K562 (cell line): ENCODE measurements around the gene TEX9. TPM values are rescaled to one million over a fixed set of nuclear protein-coding genes. Genes with fewer than 3 reads are reported as not detected.

Experiments used
- ATAC-seq: fragments of 200-7000 bp; cut with Tn5 transposase; 3 replicates; pipeline ENCODE4 v1.9.1; 2020; ENCODE audit warnings: moderate library complexity
- BruUV-seq: library from RNA; stranded (reverse); fragments of 400-500 nt; replicated peaks from 2 replicates; lab custom pipeline; 2021; lab: Mats Ljungman, UMichigan
- CTCF ChIA-PET: fragments of 300-600 bp; formaldehyde crosslinking; extraction: SDS; loops from one replicate; lab custom pipeline; 2021; ENCODE audit warnings: low intra/inter-chr PET ratio; lab: Yijun Ruan, JAX
- POLR2A ChIA-PET: fragments of 300-600, 350-650 bp; sonication (Branson Sonifier 250); formaldehyde crosslinking; extraction: SDS; loops from one replicate; lab custom pipeline; 2021; ENCODE audit warnings: antibody characterized with exemption, inconsistent platforms; lab: Yijun Ruan, JAX
- DNase-seq, 4 experiments: peaks; one replicate each; pipeline versions ENCODE4 v3.0.0 to v3.0.0-alpha.2; 2011 to 2018; ENCODE audit warnings: low spot score in 3 of 4, mixed read lengths in 3 of 4; ENCODE audit errors: extremely low read depth in 1 of 4
- FAIRE-seq: peaks from 2 replicates; lab custom pipeline; 2011; peaks lifted over from hg19 to GRCh38; lab: Jason Lieb, UNC
- H2AFZ ChIP-seq: 2 replicates; pipeline ENCODE4 v1.6.0; 2011; ENCODE audit warnings: low read depth, low read length, control low read depth, inconsistent platforms
- H3K27ac ChIP-seq: fragments of 200-600 bp; 3 replicates; pipeline ENCODE4 v1.8.0; 2011; ENCODE audit warnings: low read depth, mild to moderate bottlenecking, control low read depth, inconsistent platforms, low read length, moderate library complexity, mixed read lengths; ENCODE audit errors: extremely low read depth
- H3K27me3 ChIP-seq, 2 experiments: fragments of 300-600 bp in 1 of 2; 2 replicates in 1 of 2; 3 replicates in 1 of 2; pipeline versions ENCODE4 v1.6.0 to v1.8.0; 2011; ENCODE audit warnings: inconsistent platforms in 2 of 2, low read length in 2 of 2, mild to moderate bottlenecking in 1 of 2, mixed read lengths in 1 of 2, moderate library complexity in 1 of 2; ENCODE audit not compliant: control insufficient read depth in 2 of 2, insufficient read depth in 2 of 2
- H3K36me3 ChIP-seq: fragments of 300-600 bp; 3 replicates; pipeline ENCODE4 v1.8.0; 2011; ENCODE audit warnings: mild to moderate bottlenecking, low read length, inconsistent platforms; ENCODE audit not compliant: control insufficient read depth, insufficient read depth
- H3K4me1 ChIP-seq, 2 experiments: fragments of 200-600 bp in 1 of 2; replicated peaks in 1 of 2; 2 replicates in 1 of 2; 3 replicates in 1 of 2; pipeline versions ENCODE4 v1.5.1 to v1.8.0; 2011; ENCODE audit warnings: inconsistent platforms in 2 of 2, low read length in 2 of 2, mild to moderate bottlenecking in 1 of 2, mixed read lengths in 1 of 2, moderate library complexity in 1 of 2; ENCODE audit not compliant: control insufficient read depth in 2 of 2, insufficient read depth in 2 of 2
- H3K4me2 ChIP-seq: 2 replicates; pipeline ENCODE4 v1.6.1; 2011; ENCODE audit warnings: low read length, control low read depth, inconsistent platforms, mixed read lengths; ENCODE audit not compliant: insufficient read depth
- H3K4me3 ChIP-seq: fragments of 200-600 bp; sonication (generic), shearing (Covaris generic); 2 replicates; pipeline ENCODE4 v1.5.1; 2016; ENCODE audit warnings: control low read depth, inconsistent platforms
- H3K79me2 ChIP-seq: fragments of 200-600 bp; 3 replicates; pipeline ENCODE4 v1.8.0; 2011; ENCODE audit warnings: low read length, inconsistent platforms; ENCODE audit not compliant: control insufficient read depth, insufficient read depth
- H3K9ac ChIP-seq, 2 experiments: 2 replicates each; pipeline versions ENCODE4 v1.6.0 to v1.6.1; 2011; ENCODE audit warnings: low read depth in 2 of 2, low read length in 2 of 2, control low read depth in 1 of 2, inconsistent platforms in 1 of 2, mild to moderate bottlenecking in 1 of 2, mixed read lengths in 1 of 2; ENCODE audit not compliant: insufficient read depth in 1 of 2
- H3K9me1 ChIP-seq: one replicate; pipeline ENCODE4 v1.6.0; 2011; ENCODE audit warnings: inconsistent platforms, mild to moderate bottlenecking, low read length, moderate library complexity; ENCODE audit not compliant: control insufficient read depth, insufficient read depth
- H3K9me3 ChIP-seq: replicated peaks from 2 replicates; pipeline ENCODE4 v1.5.1; 2011; ENCODE audit warnings: low read depth, low read length, inconsistent platforms; ENCODE audit not compliant: control insufficient read depth, insufficient read depth
- H4K20me1 ChIP-seq: replicated peaks from 2 replicates; pipeline ENCODE4 v1.6.1; 2011; ENCODE audit warnings: low read length, inconsistent platforms, mixed read lengths; ENCODE audit not compliant: control insufficient read depth, insufficient read depth
- ATF3 ChIP-seq, 2 experiments: fragments of 450-650 bp in 1 of 2; sonication (generic) in 1 of 2; formaldehyde crosslinking in 1 of 2; IDR thresholded peaks in 1 of 2; conservative IDR thresholded peaks in 1 of 2; 2 replicates each; pipeline versions ENCODE4 v1.6.1 to v1.8.1; 2016 to 2023; ENCODE audit warnings: mild to moderate bottlenecking in 2 of 2, moderate library complexity in 2 of 2, inconsistent platforms in 1 of 2, missing genetic modification reagents in 1 of 2
- ATF4 ChIP-seq: fragments of 450-650 bp; formaldehyde crosslinking; IDR thresholded peaks from 2 replicates; pipeline ENCODE4 v1.4.0; 2022; ENCODE audit warnings: mild to moderate bottlenecking, moderate library complexity
- ATF7 ChIP-seq: fragments of 450-650 bp; IDR thresholded peaks from 2 replicates; pipeline ENCODE4 v1.7.1; 2014; ENCODE audit warnings: mild to moderate bottlenecking, moderate library complexity
- CEBPB ChIP-seq: fragments of 450-650 bp; IDR thresholded peaks from 2 replicates; pipeline ENCODE4 v1.6.1; 2016; ENCODE audit warnings: missing genetic modification characterization, missing compliant biosample characterization
- CEBPG ChIP-seq, 3 experiments: fragments of 200-800 bp in 1 of 3; sonication (Bioruptor generic) in 1 of 3; sonication (generic) in 1 of 3; formaldehyde crosslinking in 1 of 3; IDR thresholded peaks in 2 of 3; conservative IDR thresholded peaks in 1 of 3; 2 replicates each; pipeline versions ENCODE4 v1.6.1 to v1.8.0; 2016 to 2022; ENCODE audit warnings: missing compliant biosample characterization in 2 of 3, missing genetic modification characterization in 2 of 3, mild to moderate bottlenecking in 1 of 3, missing genetic modification reagents in 1 of 3
- IRF9 ChIP-seq: fragments of 450-650 bp; IDR thresholded peaks from 2 replicates; pipeline ENCODE4 v1.6.1; 2016; ENCODE audit warnings: missing biosample characterization, missing genetic modification characterization
- NR2C1 ChIP-seq, 2 experiments: fragments of 450-650 bp; IDR thresholded peaks; 2 replicates each; pipeline ENCODE4 v1.6.1; 2017; ENCODE audit warnings: mild to moderate bottlenecking in 2 of 2, antibody characterized with exemption in 1 of 2, inconsistent platforms in 1 of 2, missing compliant biosample characterization in 1 of 2, missing genetic modification characterization in 1 of 2
- TRIM24 ChIP-seq, 2 experiments: fragments of 450-650 bp; IDR thresholded peaks; 2 replicates each; pipeline ENCODE4 v1.6.1; 2016
- USF1 ChIP-seq: sonication (generic); formaldehyde crosslinking; IDR thresholded peaks from 2 replicates; pipeline ENCODE4 v1.9.0; 2022; ENCODE audit warnings: mild to moderate bottlenecking, missing genetic modification reagents
- ZNF592 ChIP-seq: fragments of 450-650 bp; IDR thresholded peaks from 2 replicates; pipeline ENCODE4 v1.6.1; 2017; ENCODE audit warnings: antibody characterized with exemption, mild to moderate bottlenecking
- ZSCAN32 ChIP-seq: fragments of 450-650 bp; formaldehyde crosslinking; IDR thresholded peaks from 2 replicates; pipeline ENCODE4 v1.4.0; 2020; ENCODE audit warnings: mild to moderate bottlenecking, moderate library complexity
- WGBS: fragments of 100-300 bp; shearing (Covaris generic); methylation state at CpG from one replicate; pipeline ENCODE4 v1.1.6; 2016; ENCODE audit warnings: low coverage, mixed read lengths; ENCODE audit not compliant: insufficient coverage; ENCODE audit errors: missing lambda C conversion rate; 5-methylcytosine and 5-hydroxymethylcytosine counted together
- in situ Hi-C: fragments of 300-500 bp; cut with MboI; formaldehyde crosslinking; loops from 4 replicates; pipeline ENCODE4 v1.15.0; 2018; ENCODE audit warnings: inconsistent platforms, mixed read lengths
- intact Hi-C: fragments of 100-400 bp; cut with micrococcal nuclease; formaldehyde crosslinking; loops from 2 replicates; pipeline ENCODE4 v1.14.2; 2022
- polyA plus RNA-seq, 8 experiments: library from polyadenylated mRNA; depleted of rRNA in 4 of 8; stranded (reverse) in 5 of 8; unstranded in 3 of 8; fragments of >200 nt; fragmentation: Nextera tagmentation in 2 of 8; fragmentation: Illumina TruSeq in 1 of 8; extraction: Ambion mirVana in 2 of 8; extraction: Trizol in 1 of 8; gene quantifications; 2 replicates each; pipeline versions ENCODE4 v1.2.1 to v1.2.3, GENCODE V29; 2011 to 2014; ENCODE audit warnings: inconsistent platforms in 1 of 8, missing spikeins in 1 of 8
- total RNA-seq, 7 experiments: library from RNA; depleted of rRNA in 6 of 7; stranded (reverse); fragments of >200 nt in 6 of 7; fragmentation: Illumina TruSeq in 2 of 7; extraction: Trizol in 2 of 7; gene quantifications; 2 replicates each; pipeline versions ENCODE4 v1.2.1 to v1.2.3, GENCODE V29; 2011 to 2021; ENCODE audit warnings: low replicate concordance in 1 of 7

TEX9 gene
- total and polyA plus RNA-seq, 9 of the 15 experiments (the other 6 are each of a cell fraction or from before 2014, with no cell fraction given): 0.93 to 3.6 (median 2.4) TPM

- CTCF ChIA-PET: no interaction called here
These were observed 21.3 kb upstream of the TEX9 start for GRCh38 chr15:56343879-56344278.

More at GRCh38 chr15:56343879-56344278, 21.3 kb upstream of the TEX9 start:
- peaks cover 0 to 3% of the 10 kb centered on the region in 2 experiments; a peak in 1 of 5 replicates for H3K4me1 ChIP-seq
- TF ChIP-seq IRF9 (tag): 0 out of 2 replicates have a peak, but pooled peaks have one; percentile 30
- no peak for TF ChIP-seq CEBPG (CRISPR knock-in tag; IDR thresholded peaks at IDR 0.05)
- peak; percentile 77 to 84 for TF ChIP-seq CEBPG (tag; conservative IDR thresholded peaks at IDR 0.05 in 1 of 2, IDR thresholded peaks at IDR 0.05 in 1 of 2)
- TF ChIP-seq NR2C1 (IDR thresholded peaks at IDR 0.05): no peak
- no peak for TF ChIP-seq NR2C1 (tag; IDR thresholded peaks at IDR 0.05)
- TF ChIP-seq ATF3 (IDR thresholded peaks at IDR 0.05): peak; percentile 88
- TF ChIP-seq ATF3 (CRISPR knock-in tag; conservative IDR thresholded peaks at IDR 0.05): no peak
- no peak for TF ChIP-seq ZNF592
- TF ChIP-seq ATF4: peak; percentile 51; the same call in 1 of the 2 replicates
- peak in 1 of 2 experiments; percentile 76; a peak in 1 of 4 replicates for TF ChIP-seq TRIM24 (IDR thresholded peaks at IDR 0.05)
- TF ChIP-seq USF1 (CRISPR knock-in tag): no peak
- TF ChIP-seq ATF7: 0 out of 2 replicates have a peak, but pooled peaks have one; percentile 19
- TF ChIP-seq ZSCAN32: peak; percentile 49; the same call in 1 of the 2 replicates
- peak; percentile 83 for TF ChIP-seq CEBPB (tag)
- TF ChIP-seq, all 486 proteins: peak for 8
- POLR2A ChIA-PET: no interaction called here
- Histone ChIP-seq H4K20me1 (no peaks in the 10 kb centered on the region), H3K27ac (no peak overlapping the region), H3K9me3 (no peaks in the 10 kb centered on the region), H3K4me2 (no peak overlapping the region), H3K27me3 (no peaks in the 10 kb centered on the region), H3K9me1 (no peaks in the 10 kb centered on the region), H3K79me2 (no peaks in the 10 kb centered on the region), H3K9ac (no peak overlapping the region), H3K4me3 (no peak overlapping the region), H3K36me3 (no peaks in the 10 kb centered on the region), H2AFZ (no peak overlapping the region)
- FAIRE-seq: peak; percentile 32
- BruUV-seq: no TSS peak
- in situ Hi-C loops (no loop called here), intact Hi-C loops (no loop called here)
- WGBS: 9% methylated on average over 2 of the region's 2 CpGs
- DNase-seq: no peak
- ATAC-seq: no peak
